ENCODE results near the gene IRS4. TPM values are rescaled to one million over a fixed set of nuclear protein-coding genes. Genes with fewer than 3 reads are reported as not detected.

IRS4 gene
- total and polyA plus RNA-seq, 7 donors: not detected

GRCh38 chrX:108704839-108705238 lies 31.5 kb downstream of the IRS4 start:
- H3K9me3 ChIP-seq: no peaks in the 10 kb centered on the region
- DNase-seq: no peak
- no peak overlapping the region for H3K4me3 ChIP-seq
- ATAC-seq: no peak
- H3K27ac ChIP-seq: no peak overlapping the region
- no peaks in the 10 kb centered on the region for H3K27me3 ChIP-seq (ENCODE audit: insufficient read depth in 3 of 3, low read length in 2 of 3)
- H3K4me1 ChIP-seq: no peaks in the 10 kb centered on the region
- intact Hi-C loops (cut with DNase I): no loop called here
- 76 to 90% (median 77%) methylated on average over 2 of the region's 2 CpGs for WGBS, 3 donors
- TF ChIP-seq, protein P1, sequence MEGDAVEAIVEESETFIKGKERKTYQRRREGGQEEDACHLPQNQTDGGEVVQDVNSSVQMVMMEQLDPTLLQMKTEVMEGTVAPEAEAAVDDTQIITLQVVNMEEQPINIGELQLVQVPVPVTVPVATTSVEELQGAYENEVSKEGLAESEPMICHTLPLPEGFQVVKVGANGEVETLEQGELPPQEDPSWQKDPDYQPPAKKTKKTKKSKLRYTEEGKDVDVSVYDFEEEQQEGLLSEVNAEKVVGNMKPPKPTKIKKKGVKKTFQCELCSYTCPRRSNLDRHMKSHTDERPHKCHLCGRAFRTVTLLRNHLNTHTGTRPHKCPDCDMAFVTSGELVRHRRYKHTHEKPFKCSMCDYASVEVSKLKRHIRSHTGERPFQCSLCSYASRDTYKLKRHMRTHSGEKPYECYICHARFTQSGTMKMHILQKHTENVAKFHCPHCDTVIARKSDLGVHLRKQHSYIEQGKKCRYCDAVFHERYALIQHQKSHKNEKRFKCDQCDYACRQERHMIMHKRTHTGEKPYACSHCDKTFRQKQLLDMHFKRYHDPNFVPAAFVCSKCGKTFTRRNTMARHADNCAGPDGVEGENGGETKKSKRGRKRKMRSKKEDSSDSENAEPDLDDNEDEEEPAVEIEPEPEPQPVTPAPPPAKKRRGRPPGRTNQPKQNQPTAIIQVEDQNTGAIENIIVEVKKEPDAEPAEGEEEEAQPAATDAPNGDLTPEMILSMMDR (IDR thresholded peaks at IDR 0.05): no peak
- H3K36me3 ChIP-seq (ENCODE audit: insufficient read depth in 1 of 2, low read depth in 1 of 2): no peaks in the 10 kb centered on the region

- no peak overlapping the region for H3K27ac ChIP-seq
- H3K9me3 ChIP-seq: no peaks in the 10 kb centered on the region
- H3K4me3 ChIP-seq: no peak overlapping the region
- TF ChIP-seq, protein P1 (IDR thresholded peaks at IDR 0.05): no peak
- WGBS, 3 donors: 0 to 7% (median 4%) methylated on average over 1 of the region's 1 CpG
- DNase-seq (no peak), ATAC-seq (no peak)
- no peaks in the 10 kb centered on the region for H3K4me1 ChIP-seq
- intact Hi-C loops (cut with DNase I): no loop called here
- no peaks in the 10 kb centered on the region for H3K36me3 ChIP-seq (ENCODE audit: insufficient read depth in 1 of 2, low read depth in 1 of 2)
- no peaks in the 10 kb centered on the region for H3K27me3 ChIP-seq (ENCODE audit: insufficient read depth in 3 of 3, low read length in 2 of 3)
Measured at GRCh38 chrX:108702530-108702929, 33.8 kb downstream of the IRS4 start.

- DNase-seq (no peak), ATAC-seq (no peak)
- Histone ChIP-seq H3K4me1 (no peaks in the 10 kb centered on the region), H3K4me3 (no peak overlapping the region), H3K27me3 (ENCODE audit: insufficient read depth in 3 of 3, low read length in 2 of 3) (peaks cover 0 to 6% (median 0%) of the 10 kb centered on the region in 3 donors), H3K36me3 (ENCODE audit: insufficient read depth in 1 of 2, low read depth in 1 of 2) (no peaks in the 10 kb centered on the region), H3K27ac (no peak overlapping the region), H3K9me3 (no peaks in the 10 kb centered on the region)
- 69 to 82% (median 82%) methylated on average over 2 of the region's 2 CpGs for WGBS, 3 donors
- intact Hi-C loops (cut with DNase I): loop anchor here in 1 of 2 donors (2.0 kb wide), 1 partner anchor 773 kb away; no protein-coding TSS in a partner anchor
- TF ChIP-seq, protein P1 (IDR thresholded peaks at IDR 0.05): no peak
Measured at GRCh38 chrX:108701633-108702032, 34.7 kb downstream of the IRS4 start.

DNA sequence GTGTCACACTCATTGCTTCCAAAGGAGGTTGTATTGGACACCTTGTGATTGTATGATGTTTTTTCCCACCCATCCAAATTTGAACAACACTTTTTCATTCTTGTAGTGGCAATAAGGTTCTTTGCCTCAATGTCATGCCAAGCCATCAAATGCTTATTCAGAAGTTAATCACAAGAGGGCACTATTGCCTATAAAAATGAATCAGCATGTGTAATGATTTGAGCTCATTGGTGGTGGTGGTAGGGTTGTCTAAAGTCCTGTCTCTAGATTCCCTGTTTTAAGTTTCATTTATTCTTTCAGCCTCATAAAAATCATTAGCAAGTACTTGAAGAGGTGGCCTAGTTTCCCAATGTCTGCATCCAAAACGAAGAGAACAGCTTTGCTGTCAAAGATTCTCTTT lies 37.0 kb downstream of the IRS4 start:
- peak in 2 of 4 donors; percentile 39 to 50 for ATAC-seq
- no peak for DNase-seq
- no peaks in the 10 kb centered on the region for H3K4me1 ChIP-seq
- no peak overlapping the region for H3K4me3 ChIP-seq
- intact Hi-C loops (cut with DNase I): no loop called here
- peaks cover 0 to 8% of the 10 kb centered on the region in 2 donors for H3K36me3 ChIP-seq (ENCODE audit: insufficient read depth in 1 of 2, low read depth in 1 of 2)
- TF ChIP-seq, protein P1 (IDR thresholded peaks at IDR 0.05): peak; percentile 32
- 48 to 56% (median 50%) methylated on average over 1 of the region's 1 CpG for WGBS, 3 donors
- peaks cover 0 to 16% (median 0%) of the 10 kb centered on the region in 3 donors for H3K27me3 ChIP-seq (ENCODE audit: insufficient read depth in 3 of 3, low read length in 2 of 3)
- no peaks in the 10 kb centered on the region for H3K9me3 ChIP-seq
- H3K27ac ChIP-seq: no peak overlapping the region

DNA sequence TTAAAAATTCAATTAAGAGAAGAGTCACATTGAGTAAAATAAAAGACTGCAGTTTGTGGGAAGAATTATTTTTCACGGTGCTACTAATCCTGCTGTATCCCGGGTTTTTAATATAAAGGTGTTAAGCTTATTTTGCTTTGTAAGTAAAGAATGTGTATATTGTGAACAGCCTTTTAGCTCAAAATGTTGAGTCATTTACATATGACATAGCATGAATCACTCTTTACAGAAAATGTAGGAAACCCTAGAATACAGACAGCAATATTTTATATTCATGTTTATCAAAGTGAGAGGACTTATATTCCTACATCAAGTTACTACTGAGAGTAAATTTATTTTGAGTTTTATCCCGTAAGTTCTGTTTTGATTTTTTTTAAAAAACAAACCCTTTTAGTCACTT lies 39.7 kb downstream of the IRS4 start:
- no peak for DNase-seq
- no peak for ATAC-seq
- no peak overlapping the region for H3K27ac ChIP-seq
- H3K9me3 ChIP-seq: no peaks in the 10 kb centered on the region
- WGBS, 3 donors: 74 to 88% (median 86%) methylated on average over 3 of the region's 3 CpGs
- TF ChIP-seq, protein P1 (IDR thresholded peaks at IDR 0.05): no peak
- no peak overlapping the region for H3K4me3 ChIP-seq
- H3K4me1 ChIP-seq: no peaks in the 10 kb centered on the region
- peaks cover 0 to 26% (median 0%) of the 10 kb centered on the region in 3 donors for H3K27me3 ChIP-seq (ENCODE audit: insufficient read depth in 3 of 3, low read length in 2 of 3)
- intact Hi-C loops (cut with DNase I): no loop called here
- peaks cover 0 to 8% of the 10 kb centered on the region in 2 donors for H3K36me3 ChIP-seq (ENCODE audit: insufficient read depth in 1 of 2, low read depth in 1 of 2)
